ENCODE data around the gene AANAT. TPM values are rescaled to one million over a fixed set of nuclear protein-coding genes. Genes with fewer than 3 reads are reported as not detected.

Gene AANAT
- total RNA-seq, 1 experiment from 2014 or later: not detected

- ATAC-seq: no peak
- Histone ChIP-seq H3K27me3 (ENCODE audit: insufficient read depth, low read length) (no peaks in the 10 kb centered on the region), H3K36me3 (ENCODE audit: control insufficient read depth in 1 of 2, insufficient read depth in 2 of 2, low read length in 2 of 2) (no peaks in the 10 kb centered on the region), H3K79me2 (ENCODE audit: insufficient read depth, low read length) (peaks cover 97% of the 10 kb centered on the region), H2AFZ (ENCODE audit: low read depth, low read length, poor library complexity, severe bottlenecking) (no peak overlapping the region), H3K4me3 (replicated peaks in 1 of 2; ENCODE audit: low read depth in 1 of 2, low read length in 2 of 2) (no peak overlapping the region), H3K9ac (ENCODE audit: low read length) (no peak overlapping the region), H3K9me2 (ENCODE audit: insufficient read depth) (no peaks in the 10 kb centered on the region), H3K9me3 (ENCODE audit: control insufficient read depth in 1 of 2, insufficient read depth in 1 of 2, low read depth in 1 of 2, low read length in 2 of 2) (no peaks in the 10 kb centered on the region), H3K4me2 (ENCODE audit: low read length) (no peak overlapping the region), H3K27ac (ENCODE audit: low read depth, low read length) (no peak overlapping the region), H4K20me1 (ENCODE audit: insufficient read depth) (peaks cover 20% of the 10 kb centered on the region; the same call in 1 of the 2 replicates), H3K4me1 (ENCODE audit: control insufficient read depth in 1 of 2, insufficient read depth in 2 of 2, low read length in 2 of 2) (peaks cover 0 to 11% of the 10 kb centered on the region in 2 experiments; a peak in 1 of 4 replicates)
- no TSS peak for BruUV-seq (replicated peaks)
- ChIA-PET RAD21 (ENCODE audit: low non-redundant PET in 1 of 2, low total read pairs in 2 of 2, uncharacterized antibody in 2 of 2, unreplicated experiment in 2 of 2) (no interaction called here), CTCF (interaction anchor here (1.4 kb wide), 1 partner anchor 38 kb away, joined by 9 read pairs; no protein-coding TSS in a partner anchor), POLR2A (interaction anchor here (0.6 kb wide), 1 partner anchor 71 kb away, joined by 5 read pairs; no protein-coding TSS in a partner anchor)
- intact Hi-C loops (cut with micrococcal nuclease): no loop called here
- DNase-seq (ENCODE audit: low read depth, low spot score): no peak
- TF ChIP-seq EZH2 (IDR thresholded peaks at IDR 0.05) (no peak), YY1 (IDR thresholded peaks at IDR 0.05; ENCODE audit: extremely low read depth, insufficient replicate concordance, low read depth, low read length) (no peak), RAD21 (IDR thresholded peaks at IDR 0.05; ENCODE audit: low read depth) (no peak), SP1 (IDR thresholded peaks at IDR 0.05; ENCODE audit: low read depth) (no peak), SIN3A (IDR thresholded peaks at IDR 0.05; ENCODE audit: low read depth) (no peak), ZBTB33 (IDR thresholded peaks at IDR 0.05; ENCODE audit: extremely low read depth, insufficient replicate concordance, low read length) (no peak), ZNF274 (IDR thresholded peaks at IDR 0.05; ENCODE audit: low read depth, low read length) (no peak), POLR2A (IDR thresholded peaks at IDR 0.05; ENCODE audit: borderline replicate concordance, extremely low read depth, insufficient read depth, insufficient read length) (no peak)
- TF ChIP-seq, protein P1, sequence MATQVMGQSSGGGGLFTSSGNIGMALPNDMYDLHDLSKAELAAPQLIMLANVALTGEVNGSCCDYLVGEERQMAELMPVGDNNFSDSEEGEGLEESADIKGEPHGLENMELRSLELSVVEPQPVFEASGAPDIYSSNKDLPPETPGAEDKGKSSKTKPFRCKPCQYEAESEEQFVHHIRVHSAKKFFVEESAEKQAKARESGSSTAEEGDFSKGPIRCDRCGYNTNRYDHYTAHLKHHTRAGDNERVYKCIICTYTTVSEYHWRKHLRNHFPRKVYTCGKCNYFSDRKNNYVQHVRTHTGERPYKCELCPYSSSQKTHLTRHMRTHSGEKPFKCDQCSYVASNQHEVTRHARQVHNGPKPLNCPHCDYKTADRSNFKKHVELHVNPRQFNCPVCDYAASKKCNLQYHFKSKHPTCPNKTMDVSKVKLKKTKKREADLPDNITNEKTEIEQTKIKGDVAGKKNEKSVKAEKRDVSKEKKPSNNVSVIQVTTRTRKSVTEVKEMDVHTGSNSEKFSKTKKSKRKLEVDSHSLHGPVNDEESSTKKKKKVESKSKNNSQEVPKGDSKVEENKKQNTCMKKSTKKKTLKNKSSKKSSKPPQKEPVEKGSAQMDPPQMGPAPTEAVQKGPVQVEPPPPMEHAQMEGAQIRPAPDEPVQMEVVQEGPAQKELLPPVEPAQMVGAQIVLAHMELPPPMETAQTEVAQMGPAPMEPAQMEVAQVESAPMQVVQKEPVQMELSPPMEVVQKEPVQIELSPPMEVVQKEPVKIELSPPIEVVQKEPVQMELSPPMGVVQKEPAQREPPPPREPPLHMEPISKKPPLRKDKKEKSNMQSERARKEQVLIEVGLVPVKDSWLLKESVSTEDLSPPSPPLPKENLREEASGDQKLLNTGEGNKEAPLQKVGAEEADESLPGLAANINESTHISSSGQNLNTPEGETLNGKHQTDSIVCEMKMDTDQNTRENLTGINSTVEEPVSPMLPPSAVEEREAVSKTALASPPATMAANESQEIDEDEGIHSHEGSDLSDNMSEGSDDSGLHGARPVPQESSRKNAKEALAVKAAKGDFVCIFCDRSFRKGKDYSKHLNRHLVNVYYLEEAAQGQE (IDR thresholded peaks at IDR 0.05; ENCODE audit: low read depth): no peak
These were observed 31.7 kb upstream of the AANAT start for GRCh38 chr17:76435751-76436150.
